NCI-H1048 (cell line): ENCODE data around the gene KHDC4.
A peak's percentile ranks its signal among the peaks of the same experiment; 100 is the strongest.
"Not testable (repeated sequence)": the region's sequence is repeated elsewhere in the genome, so short reads cannot be mapped to it uniquely, and the experiment has no call there.

Experiments used
- DNase-seq: peaks from one replicate; lab custom pipeline; 2025; lab: John Stamatoyannopoulos, UW

KHDC4 gene

DNA sequence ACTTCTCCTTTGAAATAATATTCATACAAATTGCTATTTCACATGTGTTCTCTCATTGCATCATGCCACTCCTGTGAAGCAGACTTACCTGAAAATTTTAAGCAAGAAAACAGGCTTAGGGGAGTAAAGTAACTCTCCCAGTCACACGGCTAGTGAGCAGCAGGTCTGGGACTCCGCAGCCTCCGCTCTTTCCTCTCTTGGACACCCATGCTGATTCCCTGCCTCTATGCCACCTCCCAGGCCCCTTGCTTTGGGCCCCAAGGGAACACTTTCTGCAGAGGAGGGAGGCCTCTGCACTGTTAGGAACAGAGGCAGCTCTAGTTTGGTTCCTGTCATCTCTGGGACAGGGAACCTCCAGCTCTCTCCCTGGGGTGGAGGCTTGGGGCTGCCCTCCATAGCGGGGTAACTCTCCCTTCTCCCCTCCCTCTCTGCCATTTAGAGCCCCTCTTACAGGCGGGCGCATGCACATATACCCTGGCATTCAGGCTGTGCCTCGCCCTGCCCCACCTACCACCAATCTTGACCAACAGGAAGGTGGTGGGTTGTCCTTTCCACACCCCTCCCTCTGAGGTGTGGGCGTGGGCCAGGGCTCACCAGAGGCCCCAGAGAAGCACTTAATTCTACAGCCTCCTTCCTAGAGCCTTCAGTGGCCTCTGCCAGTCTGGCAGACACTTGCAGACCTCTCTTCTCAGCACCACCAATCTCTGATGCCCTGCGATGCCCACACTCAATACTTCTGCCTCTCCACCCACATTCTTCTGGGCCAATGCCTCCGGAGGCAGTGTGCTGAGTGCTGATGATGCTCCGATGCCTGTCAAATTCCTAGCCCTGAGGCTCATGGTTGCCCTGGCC, 7.0 kb upstream of the KHDC4 start, which contains the start of gene RXFP4:
RXFP4 (plus strand) TSS at position 646 of the 852 bp plus-strand sequence; CDS start at position 718, 72 bp downstream.
- DNase-seq, result no peak

DNA sequence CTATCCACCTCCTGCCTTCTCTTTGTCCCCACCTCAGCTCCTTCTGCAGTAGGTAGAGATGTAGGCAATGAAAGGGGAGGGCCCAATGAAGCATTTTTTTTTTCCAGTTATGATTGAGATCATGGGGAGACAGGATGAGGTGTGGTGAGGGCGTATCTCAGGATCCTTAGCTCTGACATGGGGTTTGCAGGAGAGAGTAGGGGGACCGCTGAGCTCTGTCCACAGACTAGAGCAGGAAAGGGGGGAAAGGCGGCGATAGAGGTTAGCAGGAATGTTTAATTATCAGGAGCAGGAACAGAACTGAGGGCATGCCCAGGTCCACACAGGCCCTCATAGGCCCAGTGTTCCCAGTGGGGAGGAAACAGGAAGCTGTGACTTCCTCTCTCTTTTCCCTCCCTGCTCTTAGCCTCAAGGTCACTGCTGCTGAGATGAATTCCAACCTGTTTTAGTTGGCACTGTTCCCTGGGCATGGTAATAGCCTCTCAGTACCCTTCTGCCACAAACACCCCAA, 6.3 kb upstream of the KHDC4 start:
- no peak for DNase-seq

DNA sequence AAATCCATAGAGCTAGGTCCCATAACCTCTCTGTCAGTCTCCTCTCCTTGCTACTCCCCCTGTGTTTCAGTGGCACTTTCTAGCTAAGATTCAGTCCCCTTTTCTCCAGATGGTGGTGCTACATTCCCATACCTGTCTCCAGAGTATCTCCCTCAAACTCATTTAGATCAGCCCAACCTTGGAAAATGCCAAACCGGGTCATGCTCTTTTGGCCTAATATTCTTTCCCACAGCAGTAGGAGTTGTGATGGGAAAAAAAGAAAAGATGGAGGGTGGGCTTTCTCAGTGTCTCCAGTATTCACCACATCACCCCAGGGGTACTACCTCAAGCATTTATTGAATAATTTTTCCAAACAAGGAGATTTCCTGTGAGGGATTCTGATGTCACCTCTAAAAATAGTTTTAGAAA, 4.0 kb upstream of the KHDC4 start:
- DNase-seq, result no peak

DNA sequence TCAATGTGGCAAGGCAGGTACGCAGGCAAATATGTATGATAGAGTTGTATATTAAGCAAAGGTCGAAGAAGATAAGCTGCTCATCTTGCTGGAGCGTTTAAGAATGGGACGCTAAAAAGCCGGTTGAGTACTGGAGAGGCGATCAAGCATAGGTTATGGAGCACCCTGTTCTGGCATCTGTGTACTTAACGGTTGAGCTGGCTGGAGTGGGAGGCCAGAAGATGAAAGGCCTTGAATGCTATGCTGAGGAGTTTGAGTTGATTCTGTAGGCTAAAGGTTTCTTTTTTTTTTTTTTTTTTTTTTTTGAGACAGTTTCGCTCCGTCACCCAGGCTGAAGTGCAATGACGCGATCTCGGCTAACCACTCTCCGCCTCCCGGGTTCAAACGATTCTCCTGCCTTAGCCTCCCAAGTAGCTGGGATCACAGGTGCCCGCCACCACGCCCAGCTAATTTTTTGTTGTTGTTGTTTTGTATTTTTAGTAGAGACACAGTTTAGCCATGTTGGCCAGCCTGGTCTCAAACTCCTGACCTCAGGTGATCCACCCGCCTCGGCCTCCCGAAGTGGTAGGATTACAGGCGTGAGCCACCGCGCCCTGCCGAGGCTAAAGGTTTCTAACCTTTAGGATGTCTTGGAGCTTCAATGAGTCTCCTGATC, 850 bp upstream of the KHDC4 start:
- DNase-seq, result no peak

DNA sequence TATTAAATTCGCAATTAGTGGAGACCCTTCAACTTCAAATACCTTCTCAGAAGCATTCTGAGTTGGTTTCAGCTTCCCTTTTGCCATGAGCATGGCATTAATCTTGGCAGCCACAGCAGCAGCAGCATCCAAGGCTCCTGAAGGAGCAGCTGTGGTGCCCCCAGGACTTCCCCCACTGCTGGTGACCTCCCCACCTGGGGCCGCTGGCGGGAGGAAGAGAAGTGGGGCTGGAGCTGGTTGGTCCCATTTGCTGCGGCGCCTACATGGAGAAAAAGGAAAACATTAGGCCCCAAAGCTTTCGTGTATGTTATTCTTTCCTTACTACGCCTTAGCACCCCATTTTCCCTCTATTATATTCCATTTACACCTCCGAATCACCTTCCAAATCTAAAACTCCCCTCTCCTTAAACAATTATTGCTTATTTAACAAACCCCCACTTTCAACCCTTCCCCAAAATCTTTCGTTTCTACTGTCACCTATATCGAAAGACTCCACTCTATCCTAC, 569 bp downstream of the KHDC4 start:
- DNase-seq, result no peak

DNA sequence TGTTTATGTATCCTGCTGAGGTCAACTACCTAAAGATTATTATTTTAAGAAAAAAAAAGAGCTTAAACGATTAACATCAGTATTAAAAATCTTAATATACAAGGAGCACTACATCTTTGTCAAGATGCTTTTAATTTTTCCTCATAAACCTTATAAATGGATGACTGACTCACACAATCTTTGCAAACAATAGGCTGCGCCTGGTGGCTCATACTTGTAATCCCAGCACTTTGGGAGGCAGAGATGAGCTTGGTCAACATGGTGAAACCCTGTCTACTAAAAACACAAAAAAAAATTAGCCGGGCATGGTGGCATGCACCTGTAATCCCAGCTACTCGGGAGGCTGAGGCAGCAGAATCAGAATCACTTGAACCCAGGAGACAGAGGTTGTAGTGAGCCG, 1.7 kb downstream of the KHDC4 start:
- no peak for DNase-seq

DNA sequence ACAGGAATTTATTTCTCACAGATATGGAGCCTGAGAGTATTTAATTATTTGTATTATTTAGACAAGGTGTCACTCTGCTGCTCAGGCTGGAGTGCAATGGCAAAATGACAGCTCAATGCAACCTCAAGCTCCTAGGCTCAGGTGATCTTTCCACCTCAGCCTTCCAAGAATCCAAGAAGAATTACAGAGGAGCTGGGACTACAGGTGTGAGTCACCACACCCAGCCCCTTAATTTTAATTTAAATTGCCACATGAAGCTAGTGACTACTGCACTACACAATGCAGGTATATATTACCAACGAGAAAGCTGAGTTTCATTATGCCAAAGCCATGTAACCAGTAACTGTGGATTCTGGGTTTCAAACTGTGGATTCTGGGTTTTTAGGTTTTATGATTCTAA, 2.1 kb downstream of the KHDC4 start:
- no peak for DNase-seq

DNA sequence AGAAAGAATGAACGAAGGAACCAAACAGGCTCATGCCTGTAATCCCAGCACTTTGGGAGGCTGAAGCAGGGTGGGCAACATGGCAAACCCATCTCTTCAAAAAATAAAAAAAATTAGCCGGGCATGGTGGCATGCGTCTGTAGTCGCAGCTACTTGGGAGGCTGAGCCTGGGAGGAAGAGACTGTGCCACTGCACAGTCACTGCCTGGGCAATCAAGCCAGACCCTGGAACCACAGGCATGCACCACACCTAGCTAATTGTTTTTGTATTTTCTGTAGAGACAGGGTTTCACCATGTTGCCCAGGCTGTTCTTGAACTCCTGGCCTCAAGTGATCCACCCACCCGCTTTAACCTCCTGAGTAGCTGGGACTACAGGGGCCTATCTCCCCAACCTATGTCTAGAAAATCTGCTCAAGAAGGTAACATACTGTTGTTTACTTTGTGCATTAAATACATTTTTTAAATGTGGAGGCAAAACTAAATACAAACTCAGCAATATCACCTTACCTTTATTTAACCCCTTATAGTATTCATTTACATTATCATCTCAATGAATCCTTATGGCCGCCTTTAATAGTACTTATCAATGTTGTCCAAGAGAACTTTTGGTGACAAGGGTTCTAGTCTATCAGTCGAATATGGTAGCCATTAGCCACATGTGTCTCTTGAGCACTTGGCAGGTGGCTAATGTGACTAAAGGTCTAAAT, 2.7 kb downstream of the KHDC4 start:
- no peak for DNase-seq

DNA sequence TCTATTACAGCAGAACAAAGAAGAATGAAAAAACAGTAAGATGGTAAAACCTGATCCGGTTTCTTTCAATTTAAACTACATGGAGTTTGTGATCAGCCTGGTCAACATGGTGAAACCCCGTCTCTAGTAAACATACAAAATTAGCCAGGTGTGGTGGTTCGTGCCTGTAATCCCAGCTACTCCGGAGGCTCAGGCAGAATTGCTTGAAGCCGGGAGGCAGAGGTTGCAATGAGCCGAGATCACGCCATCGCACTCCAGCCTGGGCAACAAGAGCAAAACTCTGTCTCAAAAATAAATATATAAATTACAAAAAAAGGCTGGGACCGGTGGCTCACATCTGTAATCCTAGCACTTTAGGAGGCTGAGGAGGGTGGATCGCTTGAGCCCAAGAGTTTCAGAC, 3.5 kb downstream of the KHDC4 start:
- not testable (repeated sequence) for DNase-seq

DNA sequence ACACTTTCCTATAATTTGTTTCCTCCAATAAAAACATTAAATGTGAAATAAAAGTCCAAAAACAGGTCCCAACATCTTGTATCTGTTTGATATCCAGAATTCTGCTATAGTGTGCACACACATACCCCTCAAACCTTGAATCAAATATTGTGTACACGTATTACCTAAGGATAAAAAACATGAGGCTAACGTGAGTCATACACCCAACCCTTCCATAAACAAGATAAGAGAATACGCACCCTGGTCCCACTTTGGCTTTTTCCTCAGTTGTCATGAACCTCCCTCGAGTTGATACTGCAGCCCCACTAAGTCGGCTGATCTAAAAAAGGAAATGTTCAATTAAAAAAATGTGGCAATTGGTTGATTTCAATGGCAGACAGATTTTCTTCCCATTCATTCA, 5.2 kb downstream of the KHDC4 start:
- DNase-seq, result no peak

DNA sequence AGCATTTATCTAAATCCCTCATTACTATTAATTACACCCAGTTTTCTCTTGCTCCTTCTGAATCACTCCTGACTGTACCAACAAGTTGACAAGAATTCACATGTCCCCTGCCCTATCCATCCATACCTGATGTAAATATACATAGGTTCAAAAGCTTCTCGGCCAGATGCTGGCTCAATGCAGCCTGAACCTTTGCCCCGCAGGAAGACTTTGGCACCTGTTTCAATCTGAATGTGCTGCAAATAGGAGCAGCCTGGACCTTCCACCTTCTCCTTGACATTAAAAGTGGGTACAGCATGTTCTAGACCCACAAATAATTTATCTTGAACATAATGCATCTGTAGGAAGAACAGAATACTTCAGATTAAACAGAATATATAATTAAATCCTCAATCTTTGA, 8.7 kb downstream of the KHDC4 start:
- no peak for DNase-seq

DNA sequence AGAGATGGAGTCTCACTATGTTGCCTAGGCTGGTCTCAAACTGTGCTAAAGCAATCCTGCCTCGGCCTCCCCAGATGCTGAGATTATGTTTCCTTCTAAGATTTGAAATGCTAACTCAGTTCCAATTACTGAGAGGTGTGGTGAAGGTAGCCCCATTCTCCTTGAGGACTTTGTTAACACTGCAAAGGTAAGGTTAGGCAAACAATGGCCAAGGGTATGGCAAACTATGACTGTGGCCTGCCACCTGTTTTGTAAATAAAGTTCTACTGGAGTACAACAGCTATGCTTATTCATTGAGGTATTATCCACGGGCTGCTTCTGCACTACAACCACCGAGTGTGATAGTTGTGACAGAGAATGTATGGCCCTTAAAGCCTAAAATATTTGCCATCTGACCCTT, 13.5 kb downstream of the KHDC4 start:
- DNase-seq, result no peak

DNA sequence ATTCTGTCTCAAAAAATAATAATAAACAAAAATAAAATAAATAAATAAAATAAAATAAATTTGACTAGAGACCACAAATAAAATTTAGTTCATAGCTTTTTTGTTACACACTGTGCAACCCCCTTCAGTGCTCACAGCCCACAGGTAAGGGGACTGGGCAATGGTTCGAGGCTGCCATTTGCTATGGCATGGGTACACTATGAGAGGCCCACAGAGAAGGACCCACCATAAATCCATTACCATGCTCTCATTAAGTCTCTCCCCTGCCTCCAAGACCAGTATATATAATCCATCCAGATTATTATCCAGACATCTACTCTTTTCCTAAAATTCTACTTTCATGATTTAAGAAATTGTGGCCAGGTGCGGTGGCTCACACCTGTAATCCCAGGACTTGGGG, 14.4 kb downstream of the KHDC4 start:
- DNase-seq, result no peak

DNA sequence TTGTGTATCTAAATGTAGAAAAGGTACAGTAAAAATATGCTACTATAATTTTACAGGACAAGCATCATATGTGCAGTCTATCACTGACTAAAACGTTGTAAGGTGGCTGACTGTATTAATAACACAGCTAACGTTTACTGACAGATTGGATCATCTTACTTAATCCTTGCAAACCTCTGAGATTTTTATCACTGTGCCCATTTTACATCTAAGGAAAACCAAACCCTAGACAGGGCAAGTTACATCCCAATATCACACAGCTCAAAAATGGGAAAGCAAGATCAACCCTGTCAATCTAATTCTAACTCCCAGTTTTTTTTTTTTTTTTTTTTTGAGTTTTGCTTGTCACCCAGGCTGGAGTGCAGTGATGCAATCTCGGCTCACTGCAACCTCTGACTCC, 15.6 kb downstream of the KHDC4 start:
- DNase-seq, result no peak

DNA sequence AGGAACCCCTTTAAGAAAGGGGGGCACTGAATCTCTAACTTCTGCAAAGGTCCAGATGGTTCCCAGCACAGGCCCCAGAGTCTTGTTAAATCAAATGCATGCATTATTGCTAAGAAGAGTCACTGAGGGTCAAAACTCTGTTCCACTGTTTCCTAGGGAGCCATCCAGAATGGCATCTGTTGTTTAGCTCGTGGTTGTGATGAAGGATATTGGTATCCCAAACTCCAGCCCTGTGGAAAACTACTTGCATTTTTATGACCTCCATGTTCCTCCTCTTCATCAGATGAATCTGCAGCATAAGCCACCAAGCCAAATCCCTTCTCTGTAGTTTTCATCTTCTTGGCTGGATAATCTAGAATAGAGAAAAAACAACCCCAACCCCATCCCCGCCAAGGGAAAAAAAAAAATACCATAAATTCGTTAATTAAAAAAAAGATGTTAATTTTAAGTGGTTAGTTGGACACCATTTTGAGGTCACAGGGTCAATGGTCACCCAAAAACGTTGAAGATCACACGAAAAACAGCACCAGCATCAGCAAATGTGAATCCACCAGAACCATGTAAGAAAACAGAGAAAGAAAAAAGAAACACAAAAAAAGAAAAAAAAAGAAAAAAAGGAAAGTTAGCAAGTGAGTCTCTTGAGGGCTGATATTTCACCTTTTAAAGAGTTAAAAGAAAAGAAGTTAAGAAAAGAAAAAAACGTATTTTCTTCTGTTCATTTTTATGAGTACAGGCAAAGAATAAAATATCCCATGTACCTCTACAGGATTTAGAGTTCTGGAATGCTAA, 20.1 kb downstream of the KHDC4 start:
- DNase-seq, result no peak

DNA sequence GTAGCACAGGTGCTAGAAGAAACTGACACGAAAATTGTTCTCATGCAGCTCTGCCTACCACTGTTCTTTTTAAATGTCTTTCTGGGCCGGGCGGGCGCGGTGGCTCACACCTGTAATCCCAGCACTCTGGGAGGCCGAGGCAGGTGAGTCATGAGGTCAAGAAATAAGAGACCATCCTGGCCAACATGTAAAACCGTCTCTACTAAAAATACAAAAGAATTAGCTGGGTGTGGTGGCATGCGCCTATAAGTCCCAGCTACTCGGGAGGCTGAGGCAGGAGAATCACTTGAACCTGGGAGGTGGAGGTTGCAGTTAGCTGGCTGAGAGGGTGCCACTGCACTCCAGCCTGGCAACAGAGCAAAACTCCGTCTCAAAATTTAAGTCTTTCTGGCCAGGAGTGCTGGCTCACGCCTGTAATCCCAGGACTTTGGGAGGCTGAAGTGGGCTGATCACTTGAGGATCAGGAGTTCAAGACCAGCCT, 22.1 kb downstream of the KHDC4 start:
- DNase-seq, result no peak

DNA sequence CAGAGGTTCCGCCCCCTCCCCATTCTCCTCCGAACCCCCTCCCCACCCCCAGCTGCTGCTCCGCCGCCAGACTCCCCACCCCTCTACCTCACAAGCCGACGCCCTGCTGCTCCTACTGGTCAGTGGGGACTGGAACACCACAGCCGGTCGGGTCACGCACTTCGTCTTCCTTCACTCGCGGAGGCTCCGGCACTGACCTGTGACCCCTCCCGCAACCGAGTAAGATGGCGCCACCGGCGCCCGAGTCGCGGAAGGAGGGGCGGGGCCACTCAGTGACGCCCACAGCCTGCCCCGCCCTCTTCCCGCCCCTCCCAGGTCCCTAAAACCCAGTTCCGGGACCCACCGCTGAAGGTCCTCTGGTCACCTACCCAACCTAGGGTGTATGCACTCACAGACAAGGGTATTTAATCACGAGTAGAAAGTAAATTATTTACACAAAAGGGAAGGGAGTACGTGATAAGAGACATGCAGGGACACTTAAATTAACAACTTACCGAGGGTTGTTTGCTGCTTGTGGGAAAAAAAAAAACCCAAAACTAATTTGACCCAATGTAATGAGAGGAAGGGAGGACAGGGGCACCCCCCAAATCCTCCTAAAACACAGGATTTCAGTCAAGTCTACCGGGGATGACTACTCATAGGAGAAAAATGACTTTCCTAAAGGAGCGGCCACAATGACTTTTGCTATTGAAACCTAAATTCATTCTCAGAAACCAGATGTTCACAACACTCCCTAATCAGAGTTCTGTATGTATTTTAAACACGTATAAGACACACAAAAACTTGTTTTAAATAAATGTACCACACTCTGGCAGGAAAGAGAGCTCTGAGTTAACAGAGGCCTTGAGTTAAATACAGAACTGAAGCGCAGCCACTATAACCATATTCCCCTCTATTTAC, 22.8 kb downstream of the KHDC4 start, which contains the start of gene RIT1:
RIT1 (minus strand) TSS at position 194 of the 900 bp plus-strand sequence. CDS start 588 bp downstream, outside the sequence.
- peak; percentile 30 for DNase-seq

DNA sequence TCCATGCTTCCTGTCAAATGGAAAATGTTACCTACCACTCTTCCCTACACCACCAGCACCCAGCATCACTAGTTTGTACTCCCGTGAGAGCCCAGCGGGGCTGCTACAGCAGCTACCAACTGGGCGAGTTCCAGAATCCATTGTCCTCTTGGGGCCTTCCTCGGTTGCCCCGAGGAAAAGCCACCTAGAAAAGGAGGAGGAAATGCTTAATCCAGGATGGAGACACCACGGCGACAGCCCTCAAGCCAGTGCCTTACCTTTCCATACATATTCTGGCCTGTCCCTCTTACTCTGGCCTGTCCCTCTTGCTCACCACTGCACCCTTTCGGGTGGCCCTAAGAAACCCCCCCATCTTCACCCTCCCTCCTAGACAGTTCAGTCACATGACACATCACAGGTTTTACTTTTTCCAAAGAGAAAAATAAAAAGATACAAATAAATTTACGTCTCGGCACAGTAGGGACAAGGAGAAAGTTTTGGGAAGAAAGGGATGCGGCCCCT, 23.5 kb downstream of the KHDC4 start:
- DNase-seq, result no peak

DNA sequence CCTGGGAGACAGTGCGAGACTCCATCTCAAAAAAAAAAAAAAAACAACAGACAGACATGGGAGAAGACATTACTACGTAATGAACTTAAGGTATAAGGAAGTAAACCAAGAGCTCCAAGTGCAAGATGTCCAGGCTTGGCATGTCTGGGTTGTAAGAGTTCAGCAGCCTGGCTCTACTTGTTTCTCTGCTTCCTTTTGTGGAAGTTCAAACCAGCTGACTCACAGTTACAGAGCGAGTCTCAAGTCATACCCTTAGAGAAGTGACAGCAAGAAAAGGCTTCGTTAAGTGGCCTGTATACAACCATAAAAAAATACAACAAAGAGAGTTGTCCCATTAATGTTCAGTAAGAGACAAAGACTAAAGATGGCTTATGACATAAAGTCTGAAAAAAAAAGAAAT, 24.3 kb downstream of the KHDC4 start:
- no peak for DNase-seq

DNA sequence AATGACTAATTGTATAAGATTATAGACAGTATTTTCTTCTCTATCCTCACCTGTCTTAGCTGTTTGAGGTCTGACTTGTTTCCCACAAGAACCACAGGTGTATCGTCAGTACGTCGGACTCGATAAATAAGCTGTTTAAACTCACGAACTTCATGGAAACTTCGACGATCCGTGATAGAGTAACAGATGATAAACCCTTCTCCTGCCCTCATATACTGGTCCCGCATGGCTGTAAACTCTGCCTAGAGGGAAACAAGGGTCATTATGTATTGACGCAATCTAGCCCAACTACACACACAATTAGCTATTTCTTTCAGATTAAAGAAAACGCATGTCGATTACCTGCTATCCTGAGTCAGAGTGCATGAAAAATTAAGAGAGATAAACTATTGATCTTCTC, 30.0 kb downstream of the KHDC4 start:
- DNase-seq, result no peak
